Ovary (tissue), 9 donors: ENCODE data around the gene TMEM158. TPM values are rescaled to one million over a fixed set of nuclear protein-coding genes. Genes with fewer than 3 reads are reported as not detected.

Experiments
- DNase-seq, 5 donors: peaks; one replicate each; pipeline ENCODE4 v3.0.0-alpha.2; 2019 to 2020
- H3K27ac ChIP-seq, 2 donors: fragments of 200-600 bp; one replicate each; pipeline versions ENCODE4 v1.5.1 to v1.8.0; 2019 to 2022
- H3K27me3 ChIP-seq: fragments of 200-600 bp; one replicate; pipeline ENCODE4 v1.8.0; 2022
- H3K36me3 ChIP-seq: fragments of 200-600 bp; sonication (generic); one replicate; pipeline ENCODE4 v1.5.1; 2019
- H3K4me1 ChIP-seq: one replicate; pipeline ENCODE4 v1.8.1; 2013; ENCODE audit warnings: mild to moderate bottlenecking, moderate library complexity; ENCODE audit not compliant: insufficient read depth
- H3K4me3 ChIP-seq: fragments of 200-600 bp; sonication (generic); one replicate; pipeline ENCODE4 v1.5.1; 2017
- H3K9me3 ChIP-seq, 2 donors: fragments of 200-600 bp in 1 of 2; sonication (generic) in 1 of 2; one replicate each; pipeline versions ENCODE4 v1.5.1 to v1.8.1; 2013 to 2019; ENCODE audit warnings: mild to moderate bottlenecking in 1 of 2, moderate library complexity in 1 of 2
- CTCF ChIP-seq, 3 donors: fragments of 450-650 bp in 2 of 3; fragments of 200-600 bp in 1 of 3; IDR thresholded peaks; one replicate each; pipeline versions ENCODE4 v1.5.1 to v1.8.0; 2016 to 2022; ENCODE audit warnings: antibody characterized with exemption in 3 of 3, mild to moderate bottlenecking in 1 of 3
- EP300 ChIP-seq: sonication (generic); formaldehyde crosslinking; IDR thresholded peaks from one replicate; pipeline ENCODE4 v1.6.1; 2017; ENCODE audit warnings: antibody characterized with exemption
- POLR2A ChIP-seq: fragments of 450-650 bp; IDR thresholded peaks from one replicate; pipeline ENCODE4 v1.6.1; 2017; ENCODE audit warnings: antibody characterized with exemption, mild to moderate bottlenecking, moderate library complexity
- WGBS, 3 donors: extraction: QIAGEN DNeasy Blood & Tissue Kit in 1 of 3; methylation state at CpG; one replicate each; pipeline versions ENCODE4 v1.1.5 to v1.1.7; 2013 to 2017; 5-methylcytosine and 5-hydroxymethylcytosine counted together
- intact Hi-C, 4 donors: fragments of 100-400 bp; cut with DNase I; formaldehyde crosslinking; loops; one replicate each; pipeline versions ENCODE4 v1.11.0 to v1.15.1; 2022 to 2023
- polyA plus RNA-seq, 2 donors: library from polyadenylated mRNA; stranded (reverse); fragments of 200-250 nt in 1 of 2; fragments of 350-450 nt in 1 of 2; fragmentation: Illumina TruSeq in 1 of 2; extraction: RNeasy Lipid Tissue Mini Kit (QIAGEN cat#74804) in 1 of 2; gene quantifications; one replicate each; pipeline ENCODE4 v1.2.3, GENCODE V29; 2013 to 2014
- total RNA-seq, 7 donors: library from RNA; depleted of rRNA in 2 of 7; stranded (reverse); fragments of >200 nt in 2 of 7; fragmentation: NEBNext Ultra II Directional in 3 of 7; extraction: Animal tissue kit (Norgen Biotek cat#: 25700) in 3 of 7; gene quantifications; one replicate each; pipeline versions ENCODE4 v1.1.0 to v1.2.4, GENCODE V29; 2016 to 2023
- donor health status: DM: no; HTN: no; CAD: no; lungs with moderate emphysema.
- donor health status: DM: no; HTN: no; CAD: no.
- donor health status: Bipolar disorder and iron deficiency.
- donor health status: DM: yes; HTN: yes; CAD: no.
- donor health status: DM: no; HTN: no; CAD: no.
- donor health status: DM: yes; HTN: yes; CAD: no.

The TMEM158 gene
- total and polyA plus RNA-seq, 9 donors: 0.98 to 5.7 (median 2.6) TPM; not detected in 1

GRCh38 chr3:45216021-45216609 lies 10.0 kb downstream of the TMEM158 start:
- Histone ChIP-seq H3K27ac (no peak overlapping the region), H3K4me3 (no peak overlapping the region), H3K9me3 (no peaks in the 10 kb centered on the region), H3K4me1 (peaks cover 3% of the 10 kb centered on the region), H3K36me3 (no peaks in the 10 kb centered on the region), H3K27me3 (no peaks in the 10 kb centered on the region)
- TF ChIP-seq POLR2A (no peak), EP300 (no peak), CTCF (IDR thresholded peaks at IDR 0.05) (no peak)
- intact Hi-C loops: no loop called here
- DNase-seq: no peak
- 34 to 45% (median 43%) methylated on average over 10 of the region's 10 CpGs for WGBS, 3 donors

- intact Hi-C loops: no loop called here
- no peak overlapping the region for H3K27ac ChIP-seq
- H3K4me1 ChIP-seq: peaks cover 3% of the 10 kb centered on the region
Observed at GRCh38 chr3:45215466-45215865, 10.6 kb downstream of the TMEM158 start.

GRCh38 chr3:45214061-45214680 lies 11.9 kb downstream of the TMEM158 start:
- Histone ChIP-seq H3K27ac (no peak overlapping the region), H3K4me3 (no peak overlapping the region), H3K36me3 (no peaks in the 10 kb centered on the region), H3K4me1 (peaks cover 3% of the 10 kb centered on the region), H3K27me3 (no peaks in the 10 kb centered on the region), H3K9me3 (no peaks in the 10 kb centered on the region)
- WGBS, 3 donors: 87 to 92% (median 89%) methylated on average over 10 of the region's 10 CpGs
- DNase-seq: no peak
- TF ChIP-seq CTCF (IDR thresholded peaks at IDR 0.05): no peak
- TF ChIP-seq POLR2A: no peak
- TF ChIP-seq EP300: no peak
- intact Hi-C loops: no loop called here

More at GRCh38 chr3:45215466-45215865, 10.6 kb downstream of the TMEM158 start:
- Histone ChIP-seq H3K36me3 (no peaks in the 10 kb centered on the region), H3K27me3 (no peaks in the 10 kb centered on the region), H3K9me3 (no peaks in the 10 kb centered on the region), H3K4me3 (no peak overlapping the region)
- DNase-seq: no peak
- TF ChIP-seq CTCF (IDR thresholded peaks at IDR 0.05) (no peak), EP300 (no peak), POLR2A (no peak)
- WGBS, 3 donors: 65 to 74% (median 67%) methylated on average over 4 of the region's 4 CpGs

GRCh38 chr3:45212095-45212468 lies 14.0 kb downstream of the TMEM158 start:
- H3K36me3 ChIP-seq: no peaks in the 10 kb centered on the region
- H3K27me3 ChIP-seq: no peaks in the 10 kb centered on the region
- no peaks in the 10 kb centered on the region for H3K9me3 ChIP-seq
- 75 to 80% (median 80%) methylated on average over 10 of the region's 10 CpGs for WGBS, 3 donors
- no peak for DNase-seq
- intact Hi-C loops: no loop called here
- no peak for TF ChIP-seq EP300
- H3K27ac ChIP-seq: no peak overlapping the region
- no peak overlapping the region for H3K4me3 ChIP-seq
- peaks cover 3% of the 10 kb centered on the region for H3K4me1 ChIP-seq

- DNase-seq: peak in 3 of 5 donors; percentile 40 to 50 (median 44)
- TF ChIP-seq POLR2A (no peak), CTCF (IDR thresholded peaks at IDR 0.05) (no peak), EP300 (no peak)
- Histone ChIP-seq H3K36me3 (no peaks in the 10 kb centered on the region), H3K9me3 (no peaks in the 10 kb centered on the region), H3K27me3 (no peaks in the 10 kb centered on the region), H3K27ac (no peak overlapping the region), H3K4me3 (no peak overlapping the region), H3K4me1 (peaks cover 3% of the 10 kb centered on the region)
- intact Hi-C loops: no loop called here
- WGBS, 3 donors: 16 to 30% (median 16%) methylated on average over 11 of the region's 11 CpGs
Observed at GRCh38 chr3:45211466-45212094, 14.5 kb downstream of the TMEM158 start.
